Body of pancreas (tissue), 4 donors: ENCODE measurements around the gene CMC4. TPM values are rescaled to one million over a fixed set of nuclear protein-coding genes. Genes with fewer than 3 reads are reported as not detected.

ENCODE experiments used
- ATAC-seq: fragments of 150-250 bp; one replicate; pipeline ENCODE4 v1.9.1; 2016
- DNase-seq, 4 donors: peaks; one replicate each; pipeline ENCODE4 v3.0.0-alpha.2; 2019
- H3K27ac ChIP-seq, 4 donors: fragments of 200-600 bp; sonication (generic); 1 replicate in 3 of 4; 2 replicates in 1 of 4; pipeline versions ENCODE4 v1.5.1 to v1.6.1; 2016 to 2019; ENCODE audit warnings: mild to moderate bottlenecking in 1 of 4, mixed read lengths in 1 of 4, moderate library complexity in 1 of 4
- H3K27me3 ChIP-seq, 2 donors: fragments of 200-600 bp; sonication (generic); one replicate each; pipeline ENCODE4 v1.6.0; 2016; ENCODE audit warnings: mild to moderate bottlenecking in 1 of 2
- H3K36me3 ChIP-seq, 2 donors: fragments of 200-600 bp; sonication (generic); replicated peaks in 1 of 2; 2 replicates each; pipeline ENCODE4 v1.5.1; 2016; ENCODE audit warnings: low read depth in 2 of 2; ENCODE audit not compliant: insufficient read depth in 1 of 2
- H3K4me1 ChIP-seq: fragments of 200-600 bp; sonication (generic); one replicate; pipeline ENCODE4 v1.6.0; 2016
- H3K4me3 ChIP-seq, 2 donors: fragments of 200-600 bp; sonication (generic); 1 replicate in 1 of 2; 2 replicates in 1 of 2; pipeline ENCODE4 v1.5.1; 2016 to 2019
- H3K9me3 ChIP-seq, 3 donors: fragments of 200-600 bp; sonication (generic); 1 replicate in 2 of 3; 2 replicates in 1 of 3; pipeline ENCODE4 v1.5.1; 2016
- CTCF ChIP-seq, 7 experiments: fragments of 450-650 bp in 4 of 7; fragments of 200-600 bp in 3 of 7; sonication (generic) in 3 of 7; IDR thresholded peaks; one replicate each; pipeline ENCODE4 v1.5.1; 2016 to 2019; ENCODE audit warnings: antibody characterized with exemption in 7 of 7
- POLR2A ChIP-seq, 3 donors: fragments of 450-650 bp; IDR thresholded peaks; one replicate each; pipeline ENCODE4 v1.6.1; 2016; ENCODE audit warnings: antibody characterized with exemption in 3 of 3, mild to moderate bottlenecking in 2 of 3
- WGBS, 2 donors: methylation state at CpG; one replicate each; pipeline ENCODE4 v1.1.5; 2017; 5-methylcytosine and 5-hydroxymethylcytosine counted together
- intact Hi-C: fragments of 100-400 bp; cut with DNase I; formaldehyde crosslinking; loops from one replicate; pipeline ENCODE4 v1.15.1; 2023
- total RNA-seq, 2 donors: library from RNA; depleted of rRNA; stranded (reverse); fragments of >200 nt; gene quantifications; one replicate each; pipeline ENCODE4 v1.1.0, GENCODE V29; 2016

The CMC4 gene
- total RNA-seq, 2 donors from 2014 or later: 8.9 to 20.5 TPM

- peaks cover 34% of the 10 kb centered on the region for H3K4me1 ChIP-seq
- intact Hi-C loops: loop anchor here (10.0 kb wide), 1 partner anchor 68 kb away; no protein-coding TSS in a partner anchor
- H3K4me3 ChIP-seq: no peak overlapping the region
- no peaks in the 10 kb centered on the region for H3K9me3 ChIP-seq
- TF ChIP-seq POLR2A (IDR thresholded peaks at IDR 0.05) (no peak), CTCF (IDR thresholded peaks at IDR 0.05) (no peak)
- ATAC-seq (no peak), DNase-seq (no peak)
- H3K27ac ChIP-seq: peak overlapping the region; percentile 35 to 75 (median 43)
- H3K36me3 ChIP-seq: no peaks in the 10 kb centered on the region
- WGBS, 2 donors: 25 to 33% methylated on average over 4 of the region's 5 CpGs
- no peaks in the 10 kb centered on the region for H3K27me3 ChIP-seq
These were observed 18.0 kb downstream of the CMC4 start for GRCh38 chrX:155052738-155053498.

GRCh38 chrX:155048977-155049619 is 21.8 kb downstream of the CMC4 start:
- peak; percentile 58 to 74 (median 68) for DNase-seq

GRCh38 chrX:155046811-155047528 is 24.0 kb downstream of the CMC4 start:
- ATAC-seq (no peak), DNase-seq (no peak)
- 52 to 53% methylated on average over 4 to 5 of the region's 5 CpGs for WGBS, 2 donors
- no peaks in the 10 kb centered on the region for H3K36me3 ChIP-seq
- H3K9me3 ChIP-seq: no peaks in the 10 kb centered on the region
- H3K27me3 ChIP-seq: no peaks in the 10 kb centered on the region
- peak overlapping the region in 3 of 4 donors; percentile 32 to 58 (median 40) for H3K27ac ChIP-seq
- H3K4me1 ChIP-seq: peaks cover 47% of the 10 kb centered on the region
- intact Hi-C loops: no loop called here
- TF ChIP-seq CTCF (IDR thresholded peaks at IDR 0.05) (no peak), POLR2A (IDR thresholded peaks at IDR 0.05) (no peak)
- H3K4me3 ChIP-seq: no peak overlapping the region

More at GRCh38 chrX:155048977-155049619, 21.8 kb downstream of the CMC4 start:
- Histone ChIP-seq H3K4me3 (no peak overlapping the region), H3K27ac (peak overlapping the region in 2 of 4 donors; percentile 25 to 49), H3K9me3 (no peaks in the 10 kb centered on the region), H3K4me1 (peaks cover 52% of the 10 kb centered on the region), H3K27me3 (no peaks in the 10 kb centered on the region), H3K36me3 (no peaks in the 10 kb centered on the region)
- WGBS, 2 donors: 30 to 43% methylated on average over 8 to 9 of the region's 9 CpGs
- intact Hi-C loops: no loop called here
- peak; percentile 61 for ATAC-seq
- peak in 1 of 3 donors; percentile 20 for TF ChIP-seq POLR2A (IDR thresholded peaks at IDR 0.05)
- peak in 6 of 7 experiments; percentile 35 to 69 (median 54) for TF ChIP-seq CTCF (IDR thresholded peaks at IDR 0.05)

GRCh38 chrX:155046129-155046810 is 24.7 kb downstream of the CMC4 start:
- intact Hi-C loops: no loop called here
- Histone ChIP-seq H3K4me1 (peaks cover 46% of the 10 kb centered on the region), H3K9me3 (no peaks in the 10 kb centered on the region), H3K27ac (peak overlapping the region in 2 of 4 donors; percentile 40 to 58), H3K27me3 (no peaks in the 10 kb centered on the region), H3K36me3 (no peaks in the 10 kb centered on the region), H3K4me3 (no peak overlapping the region)
- 49 to 50% methylated on average over 6 of the region's 6 CpGs for WGBS, 2 donors
- TF ChIP-seq CTCF (IDR thresholded peaks at IDR 0.05) (no peak), POLR2A (IDR thresholded peaks at IDR 0.05) (no peak)
- ATAC-seq (peak; percentile 66), DNase-seq (peak in 1 of 4 donors; percentile 16)
